ENCODE data around the gene TRAF3IP1.

DNA sequence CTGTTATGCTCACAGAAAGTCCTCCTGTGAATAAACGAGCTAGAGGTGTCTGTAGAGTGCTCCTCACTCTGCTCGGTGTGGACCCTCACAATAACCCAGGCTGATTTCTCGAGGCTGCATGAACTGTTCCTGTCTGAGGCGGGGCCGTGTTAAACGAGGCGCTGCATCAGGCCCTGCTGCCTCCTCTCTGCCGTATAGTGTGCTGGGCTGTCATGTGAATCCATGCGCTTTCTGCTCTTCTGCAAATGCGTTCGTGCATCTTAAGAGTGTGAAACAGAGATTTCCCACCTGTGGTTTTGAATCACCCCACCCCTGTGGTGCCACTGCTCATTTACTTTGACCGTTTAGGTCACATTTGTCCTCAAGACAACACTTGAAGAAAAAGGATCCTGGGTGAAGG lies 26.2 kb downstream of the TRAF3IP1 start:
- no peak for TF ChIP-seq POLR2AphosphoS5 (IDR thresholded peaks at IDR 0.05; ENCODE audit: low read depth, low read length)
- TF ChIP-seq POLR2A (IDR thresholded peaks at IDR 0.05; ENCODE audit: low read depth, low read length) = no peak
